Inflammatory macrophage (primary cell): ENCODE data around the gene CTSE.
A peak's percentile ranks its signal among the peaks of the same experiment; 100 is the strongest.
"Not testable (repeated sequence)": the region's sequence is repeated elsewhere in the genome, so short reads cannot be mapped to it uniquely, and the experiment has no call there.

ENCODE experiments used
- DNase-seq, 2 donors: peaks; one replicate each; pipeline ENCODE4 v3.0.0-alpha.2; 2020 to 2022
- total RNA-seq, 18 experiments: gene quantifications; one replicate each; lab custom pipeline; 2026; ENCODE audit warnings: mixed read lengths in 6 of 18, inconsistent platforms in 2 of 18; lab: John Stamatoyannopoulos, UW

CTSE gene
- 0.04 to 0.32 (median 0.15) reads per million in 18 experiments for total RNA-seq

DNA sequence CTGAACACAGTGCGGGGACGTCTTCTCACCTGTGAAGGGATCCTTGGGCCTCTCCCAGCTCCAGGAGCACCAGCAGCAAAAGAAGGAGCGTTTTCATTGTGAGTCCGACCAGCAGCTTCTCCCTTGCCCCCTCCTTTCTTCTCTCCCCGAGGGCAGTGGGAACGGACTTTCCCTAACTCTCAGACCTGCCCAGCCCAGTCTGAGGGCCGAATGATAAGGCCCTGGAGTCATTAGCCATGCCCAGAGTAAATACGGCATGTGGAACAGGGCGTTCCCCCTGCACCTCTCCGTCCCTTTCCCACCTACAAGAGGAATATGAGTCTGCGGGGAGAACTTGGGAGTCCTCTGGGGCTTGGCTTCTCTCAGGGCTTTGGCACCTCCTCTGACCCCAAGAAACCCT is at the start of gene CTSE:
TSS of gene CTSE (minus strand) at position 201 of the 400 bp plus-strand sequence. CDS start at position 97, 104 bp downstream.
- no peak for DNase-seq

DNA sequence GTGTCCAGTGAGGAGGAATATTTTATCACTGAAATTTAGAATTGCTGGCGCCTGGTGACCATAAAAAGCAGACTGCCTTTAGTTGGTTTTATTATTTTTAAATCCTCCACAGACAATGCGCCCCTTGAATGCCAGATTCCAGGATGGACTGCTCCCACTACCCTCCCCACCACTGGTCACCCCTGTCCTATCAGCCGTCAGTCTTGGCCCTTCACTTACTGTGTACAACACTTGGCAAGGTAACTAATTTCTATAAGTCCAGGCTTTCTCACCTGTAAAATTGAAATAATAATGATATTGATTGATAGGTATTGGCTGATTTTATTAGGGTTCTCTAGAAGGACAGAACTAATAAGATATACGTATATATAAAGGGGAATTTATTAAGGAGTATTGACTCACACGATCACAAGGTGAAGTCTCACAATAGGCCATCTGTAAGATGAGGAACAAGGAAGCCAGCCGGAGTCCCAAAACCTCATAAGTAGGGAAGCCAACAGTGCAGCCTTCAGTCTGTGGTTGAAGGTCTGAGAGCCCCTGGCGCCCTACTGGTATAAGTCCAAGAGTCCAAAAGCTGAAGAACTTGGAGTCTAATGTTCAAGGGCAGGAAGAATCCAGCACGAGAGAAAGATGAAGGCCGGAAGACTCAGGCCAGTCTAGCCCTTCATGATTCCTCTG is 47.1 kb upstream of the CTSE start:
- peak; percentile 60 to 80 for DNase-seq

DNA sequence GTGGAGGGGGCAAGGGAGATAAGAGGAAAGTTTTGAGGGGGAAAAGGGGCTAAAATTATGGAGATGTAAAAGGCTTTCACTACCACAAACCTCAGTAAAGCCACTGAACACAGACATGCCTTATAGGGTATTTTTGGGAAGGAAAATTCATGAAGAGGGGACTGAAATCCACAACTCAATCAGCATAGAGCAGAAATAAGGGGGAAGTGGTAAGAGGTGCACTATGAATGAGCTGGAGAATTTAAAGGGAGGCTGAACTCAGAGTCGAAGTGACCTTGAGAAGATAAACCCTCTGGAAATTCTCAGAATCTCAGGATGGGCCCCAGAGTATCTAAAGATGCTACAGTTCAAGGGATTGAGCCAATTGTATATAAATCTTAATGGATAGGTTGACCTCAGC is 44.6 kb upstream of the CTSE start:
- no peak for DNase-seq

DNA sequence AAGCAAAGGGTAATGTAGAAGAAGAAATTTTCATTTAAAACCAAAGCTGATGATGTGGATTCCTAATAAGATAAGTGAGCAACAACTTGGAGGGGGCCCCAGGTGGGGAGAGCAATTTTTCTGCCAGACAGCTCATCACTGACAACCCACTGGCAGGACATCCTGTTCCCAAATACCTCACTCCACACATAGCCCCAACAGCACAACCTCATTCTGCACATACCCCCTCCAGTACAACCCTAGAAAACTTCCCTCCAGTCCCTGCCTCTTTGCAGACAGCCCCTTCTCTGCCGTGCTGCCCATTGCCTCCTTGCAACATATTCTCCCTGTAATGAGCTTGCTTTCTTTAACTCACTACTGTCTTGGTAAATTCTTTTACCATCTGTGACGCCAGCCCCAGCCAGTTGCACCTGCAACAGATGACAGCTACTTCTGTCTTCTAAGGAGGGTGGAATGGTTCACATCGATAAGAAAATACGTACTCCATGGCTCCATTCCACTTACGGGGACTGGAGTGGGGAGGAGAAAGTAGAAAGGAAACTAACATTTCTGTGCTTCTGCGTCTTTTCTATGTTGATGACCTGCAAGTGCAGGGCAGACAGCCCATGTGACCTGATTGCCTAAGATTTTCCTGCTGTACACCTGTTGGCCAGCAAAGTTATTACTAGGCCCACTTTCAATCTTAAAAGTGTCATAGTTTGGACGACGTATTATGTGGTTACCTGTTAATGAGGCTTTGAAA is 44.0 kb upstream of the CTSE start:
- DNase-seq = no peak

DNA sequence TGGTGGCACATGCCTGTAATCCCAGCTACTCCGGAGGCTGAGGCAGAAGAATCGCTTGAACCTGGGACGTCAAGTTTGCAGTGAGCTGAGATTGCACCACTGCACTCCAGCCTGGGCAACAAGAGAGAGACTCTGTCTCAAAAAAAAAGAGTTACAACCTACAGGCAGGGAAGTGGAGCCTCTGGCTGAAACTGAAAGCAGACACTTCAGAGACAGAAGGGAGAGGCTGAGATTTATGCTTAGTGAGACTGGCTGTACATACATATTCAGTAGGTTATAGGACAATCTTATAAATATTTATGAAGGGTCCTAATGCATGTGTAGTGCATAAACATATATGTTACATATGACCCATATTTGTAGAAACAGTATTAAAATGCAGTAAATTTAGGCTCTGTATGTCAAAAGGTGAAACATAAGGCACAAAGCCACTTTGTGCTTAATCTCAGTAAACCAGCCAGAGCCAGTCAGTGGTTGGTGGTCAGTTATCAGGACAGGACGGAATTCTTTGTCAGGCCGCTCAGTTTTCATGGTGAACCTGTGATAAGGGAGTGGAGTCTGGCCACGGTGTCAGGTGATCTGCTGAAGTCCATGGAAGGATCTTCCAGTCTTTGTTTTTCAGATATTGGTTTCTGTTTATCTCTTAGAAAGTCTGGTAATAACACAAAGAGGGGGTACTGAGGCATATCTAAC is 42.9 kb upstream of the CTSE start:
- DNase-seq = peak; percentile 26 to 58

DNA sequence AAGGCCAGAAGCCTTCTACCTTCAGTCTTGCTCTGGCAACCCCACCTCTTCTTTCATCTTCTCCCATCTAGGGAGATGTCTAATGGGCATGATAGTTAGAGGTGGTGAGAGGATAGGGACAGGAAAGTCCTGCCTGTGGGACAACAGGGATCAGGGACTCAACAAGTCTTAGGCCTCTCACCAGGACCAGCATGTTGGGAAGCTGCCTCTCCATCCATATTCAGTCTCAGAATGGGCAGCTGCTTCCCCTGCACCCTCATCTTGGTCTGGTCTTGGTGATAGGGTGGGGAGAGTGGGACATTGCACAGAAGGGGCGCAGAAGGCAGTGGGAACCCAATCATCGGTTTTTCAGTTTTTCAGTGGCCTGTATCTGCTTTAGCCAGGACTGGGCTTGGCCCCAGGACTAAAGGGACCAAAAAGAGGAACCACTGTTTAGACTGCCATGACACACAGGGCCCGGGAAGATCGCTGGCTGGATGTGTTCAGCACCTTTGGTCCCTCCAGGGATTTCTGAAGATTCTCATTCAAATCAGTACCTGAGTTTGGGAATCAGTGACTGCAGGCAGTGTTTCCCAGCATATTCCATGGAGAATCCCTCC is 42.0 kb upstream of the CTSE start:
- DNase-seq = peak in 1 of 2 donors; percentile 24

DNA sequence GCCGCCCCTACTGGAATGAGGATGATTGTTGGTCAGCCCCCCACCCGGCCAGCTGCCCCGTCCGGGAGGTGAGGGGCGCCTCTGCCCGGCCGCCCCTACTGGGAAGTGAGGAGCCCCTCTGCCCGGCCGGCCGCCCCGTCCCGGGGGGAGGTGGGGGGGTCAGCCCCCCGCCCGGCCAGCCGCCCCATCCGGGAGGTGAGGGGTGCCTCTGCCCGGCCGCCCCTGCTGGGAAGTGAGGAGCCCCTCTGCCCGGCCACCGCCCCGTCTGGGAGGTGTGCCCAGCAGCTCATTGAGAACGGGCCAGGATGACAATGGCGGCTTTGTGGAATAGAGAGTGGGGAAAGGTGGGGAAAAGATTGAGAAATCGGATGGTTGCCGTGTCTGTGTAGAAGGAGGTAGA is 40.8 kb upstream of the CTSE start:
- not testable (repeated sequence) for DNase-seq

DNA sequence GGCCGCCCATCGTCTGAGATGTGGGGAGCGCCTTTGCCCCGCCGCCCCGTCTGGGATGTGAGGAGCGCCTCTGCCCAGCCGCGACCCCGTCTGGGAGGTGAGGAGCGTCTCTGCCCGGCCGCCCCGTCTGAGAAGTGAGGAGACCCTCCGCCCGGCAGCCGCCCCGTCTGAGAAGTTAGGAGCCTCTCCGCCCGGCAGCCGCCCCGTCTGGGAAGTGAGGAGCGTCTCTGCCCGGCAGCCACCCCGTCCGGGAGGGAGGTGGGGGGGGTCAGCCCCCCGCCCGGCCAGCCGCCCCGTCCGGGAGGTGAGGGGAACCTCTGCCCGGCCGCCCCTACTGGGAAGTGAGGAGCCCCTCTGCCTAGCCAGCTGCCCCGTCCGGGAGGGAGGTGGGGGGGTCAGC is 40.3 kb upstream of the CTSE start:
- DNase-seq = not testable (repeated sequence)

DNA sequence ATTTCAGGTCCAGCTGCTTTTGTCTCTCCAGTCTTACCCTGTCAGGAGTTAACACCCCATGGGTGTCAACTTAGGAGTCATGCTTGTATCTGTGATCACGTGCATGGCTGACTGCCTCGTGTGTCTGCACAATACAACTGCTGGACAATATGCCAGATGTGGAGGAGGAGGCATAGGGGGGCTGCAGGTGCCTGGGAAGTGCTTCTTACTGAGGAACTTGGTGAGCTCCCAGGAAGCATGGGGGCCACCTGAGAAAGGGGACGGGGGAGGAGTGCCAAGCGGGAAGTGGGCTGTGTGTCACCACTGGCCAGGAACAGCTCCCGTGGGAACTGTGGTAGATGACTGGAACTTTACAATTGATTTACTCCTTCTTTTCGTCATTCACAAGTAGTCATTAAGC is 38.8 kb upstream of the CTSE start:
- DNase-seq = no peak

DNA sequence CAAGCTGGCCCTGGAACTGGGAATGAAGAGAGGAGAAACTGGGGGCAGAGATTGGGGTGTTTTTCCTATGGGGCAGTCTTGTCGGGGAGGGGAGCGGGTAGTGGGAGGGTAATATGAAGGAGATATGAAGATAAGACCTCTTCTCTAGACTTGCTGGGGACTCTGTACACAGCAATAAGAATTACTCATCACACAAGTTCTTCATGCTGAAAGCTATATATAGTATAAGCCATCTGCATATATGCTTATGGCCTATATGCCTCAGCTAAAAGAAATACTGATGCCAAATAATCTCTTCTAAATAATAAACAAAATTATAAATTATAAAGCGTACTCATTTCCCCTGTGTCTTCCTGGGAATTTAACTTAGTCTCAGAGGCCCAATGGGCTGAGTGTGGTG is 37.1 kb upstream of the CTSE start:
- no peak for DNase-seq

DNA sequence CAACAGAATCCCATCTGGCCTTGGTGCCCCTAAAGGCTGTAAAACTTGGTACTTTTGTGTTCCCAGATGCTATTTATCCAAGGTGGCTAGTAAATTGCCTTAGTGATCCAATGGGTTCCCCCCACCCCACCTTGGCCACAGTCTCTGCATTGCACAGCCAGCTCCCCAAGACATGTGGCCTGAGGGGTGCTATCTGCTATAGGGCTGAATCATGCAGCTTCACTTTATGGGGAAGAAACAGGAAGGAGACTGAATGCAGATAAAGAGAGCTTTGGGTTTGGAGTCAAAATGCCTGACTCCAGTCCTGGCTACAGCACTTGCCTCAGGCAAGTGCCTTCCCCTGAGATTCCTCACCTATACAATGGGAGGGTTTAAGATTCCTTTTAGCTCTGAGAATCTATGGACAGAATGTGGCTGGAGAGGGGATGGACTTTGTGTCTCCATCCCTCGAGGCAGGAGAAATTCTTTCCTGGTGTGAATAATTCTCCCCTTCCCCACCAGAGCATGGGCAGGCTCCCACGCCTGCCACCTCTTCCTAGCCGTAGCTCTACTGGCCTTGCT is 35.7 kb upstream of the CTSE start:
- DNase-seq = no peak

DNA sequence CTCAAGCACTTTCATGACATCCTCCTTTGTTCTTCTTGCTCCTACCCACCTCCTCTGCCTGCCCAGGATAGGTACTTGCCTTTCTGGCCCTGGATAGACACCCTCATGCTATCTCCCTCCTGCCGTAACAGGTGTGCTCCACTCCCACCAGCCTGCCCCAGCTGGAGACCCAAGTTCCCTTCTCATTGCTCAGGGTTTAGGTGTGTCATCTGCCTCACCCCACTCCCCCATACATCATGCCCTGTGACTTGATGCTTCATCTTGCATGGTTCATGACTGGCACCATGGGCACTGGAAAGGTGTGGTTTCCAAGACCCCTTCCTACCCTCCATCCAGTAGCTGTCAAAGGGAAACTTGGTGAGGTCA is 35.2 kb upstream of the CTSE start:
- no peak for DNase-seq

DNA sequence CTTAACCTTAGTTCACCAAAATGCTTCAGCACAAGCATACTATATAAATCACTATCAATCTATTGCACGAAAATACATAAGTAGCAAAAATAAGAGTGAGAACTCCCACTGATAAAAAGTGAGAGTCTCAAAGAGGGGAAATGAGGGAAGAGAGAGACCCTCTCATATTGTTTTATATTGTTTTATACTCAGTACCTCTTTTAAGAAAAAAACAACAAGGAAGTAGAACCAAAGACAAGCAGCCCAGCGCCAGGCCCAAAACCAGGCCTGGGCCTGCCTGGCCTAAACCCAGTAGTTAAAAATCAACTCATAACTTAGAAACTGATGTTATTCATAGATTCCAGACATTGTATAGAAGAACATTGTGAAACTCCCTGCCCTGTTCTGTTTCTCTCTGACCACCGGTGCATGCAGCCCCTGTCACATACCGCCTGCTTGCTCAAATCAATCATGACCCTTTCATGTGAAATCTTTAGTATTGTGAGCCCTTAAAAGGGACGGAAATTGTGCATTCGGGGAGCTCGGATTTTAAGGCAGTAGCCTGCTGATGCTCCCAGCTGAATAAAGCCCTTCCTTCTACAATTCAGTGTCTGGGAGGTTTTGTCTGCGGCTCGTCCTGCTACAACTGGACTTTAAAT is 34.7 kb upstream of the CTSE start:
- DNase-seq = not testable (repeated sequence)

DNA sequence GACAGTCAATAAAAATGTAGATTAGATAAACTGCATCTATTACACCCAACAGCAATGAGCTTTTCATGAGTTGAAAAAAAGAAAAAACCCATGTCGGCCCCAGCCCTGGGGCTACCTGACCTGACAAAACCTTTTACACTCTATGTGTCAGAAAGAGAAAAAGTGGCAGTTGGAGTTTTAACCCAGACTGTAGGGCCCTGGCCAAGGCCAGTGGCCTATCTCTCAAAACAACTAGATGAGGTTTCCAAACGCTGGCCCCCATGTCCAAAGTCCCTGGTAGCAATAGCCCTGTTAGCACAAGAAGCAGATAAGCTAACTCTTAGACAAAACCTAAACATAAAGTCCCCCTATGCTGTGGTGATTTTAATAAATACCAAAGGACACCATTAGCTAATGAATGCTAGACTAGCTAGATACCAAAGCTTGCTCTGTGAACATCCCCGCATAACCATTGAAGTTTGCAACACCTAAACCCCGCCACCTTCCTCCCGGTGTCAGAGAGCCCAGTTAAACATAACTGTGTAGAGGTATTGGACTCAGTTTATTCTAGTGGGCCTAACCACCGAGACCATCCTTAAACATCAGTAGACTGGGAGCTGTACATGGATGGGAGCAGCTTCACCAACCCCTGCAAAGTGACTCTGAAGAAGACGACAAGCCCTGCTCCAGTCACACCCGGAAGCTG is 32.1 kb upstream of the CTSE start:
- DNase-seq = not testable (repeated sequence)

DNA sequence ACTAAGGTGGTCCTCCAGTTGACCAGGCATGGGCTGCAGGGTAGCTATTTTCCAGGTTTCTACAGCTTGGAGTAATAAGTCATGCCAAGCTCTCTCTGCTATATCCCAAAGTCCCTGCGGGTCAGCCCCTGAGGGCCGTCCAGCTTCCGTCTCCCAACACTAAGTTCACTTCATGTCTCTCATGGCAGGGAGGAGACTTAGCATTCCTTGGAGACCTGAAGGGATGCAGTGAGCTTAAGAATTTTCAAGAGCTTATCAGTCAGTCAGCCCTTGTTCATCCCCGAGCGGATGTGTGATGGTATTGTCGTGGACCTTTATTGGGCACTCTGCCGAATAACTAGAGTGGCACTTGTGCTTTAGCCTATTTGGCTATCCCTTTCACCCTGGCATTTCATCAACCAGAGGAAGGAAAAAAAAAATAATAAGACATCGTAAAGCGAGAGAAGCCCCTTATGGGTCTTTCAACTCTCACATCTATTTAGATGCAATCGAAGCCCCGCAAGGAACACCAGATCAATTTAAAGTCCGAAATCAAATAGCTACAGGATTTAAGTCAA is 31.5 kb upstream of the CTSE start:
- not testable (repeated sequence) for DNase-seq

DNA sequence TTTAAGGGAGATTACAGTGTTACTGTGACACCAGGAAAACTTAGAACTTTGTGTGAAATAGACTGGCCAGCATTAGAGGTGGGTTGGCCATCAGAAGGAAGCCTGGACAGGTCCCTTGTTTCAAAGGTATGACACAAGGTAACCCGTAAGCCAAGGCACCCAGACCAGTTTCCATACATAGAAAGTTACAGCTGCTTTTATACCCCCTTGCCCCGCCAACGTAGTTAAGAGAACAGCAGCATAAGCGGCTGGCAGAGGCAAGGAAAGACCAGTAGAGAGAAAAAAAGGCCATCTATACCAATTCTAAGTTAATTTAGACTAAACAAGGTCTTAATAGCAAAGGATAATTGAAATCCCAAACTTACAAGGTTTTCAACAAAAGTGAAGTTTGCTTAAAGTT is 29.9 kb upstream of the CTSE start:
- DNase-seq = not testable (repeated sequence)

DNA sequence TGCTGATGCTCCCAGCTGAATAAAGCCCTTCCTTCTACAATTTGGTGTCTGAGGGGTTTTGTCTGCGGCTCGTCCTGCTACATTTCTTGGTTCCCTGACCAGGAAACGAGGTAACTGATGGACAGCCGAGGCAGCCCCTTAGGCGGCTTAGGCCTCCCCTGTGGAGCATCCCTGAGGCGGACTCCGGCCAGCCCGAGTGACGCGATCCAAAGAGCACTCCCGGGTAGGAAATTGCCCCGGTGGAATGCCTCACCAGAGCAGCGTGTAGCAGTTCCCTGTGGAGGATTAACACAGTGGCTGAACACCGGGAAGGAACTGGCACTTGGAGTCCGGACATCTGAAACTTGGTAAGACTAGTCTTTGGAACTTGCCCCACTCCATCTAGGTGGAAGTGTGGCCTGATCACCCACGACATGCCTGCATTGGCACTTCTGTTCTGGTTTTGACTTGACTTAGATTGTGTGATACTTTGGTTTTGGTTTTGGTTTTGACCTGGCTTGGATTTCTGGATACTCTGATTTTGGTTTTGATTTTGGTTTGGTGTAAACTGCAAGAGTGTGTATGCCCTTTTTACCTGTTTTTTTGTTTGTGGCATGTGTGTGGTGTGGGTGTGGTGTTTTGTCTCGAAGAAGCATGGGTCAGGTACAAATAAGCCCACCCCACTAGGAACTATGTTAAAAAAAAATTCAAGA is 29.4 kb upstream of the CTSE start, which contains the start of gene RHEX:
TSS of gene RHEX (plus strand) at position 255 of the 692 bp plus-strand sequence. CDS start 44,656 bp downstream, outside the sequence.
- DNase-seq = not testable (repeated sequence)

DNA sequence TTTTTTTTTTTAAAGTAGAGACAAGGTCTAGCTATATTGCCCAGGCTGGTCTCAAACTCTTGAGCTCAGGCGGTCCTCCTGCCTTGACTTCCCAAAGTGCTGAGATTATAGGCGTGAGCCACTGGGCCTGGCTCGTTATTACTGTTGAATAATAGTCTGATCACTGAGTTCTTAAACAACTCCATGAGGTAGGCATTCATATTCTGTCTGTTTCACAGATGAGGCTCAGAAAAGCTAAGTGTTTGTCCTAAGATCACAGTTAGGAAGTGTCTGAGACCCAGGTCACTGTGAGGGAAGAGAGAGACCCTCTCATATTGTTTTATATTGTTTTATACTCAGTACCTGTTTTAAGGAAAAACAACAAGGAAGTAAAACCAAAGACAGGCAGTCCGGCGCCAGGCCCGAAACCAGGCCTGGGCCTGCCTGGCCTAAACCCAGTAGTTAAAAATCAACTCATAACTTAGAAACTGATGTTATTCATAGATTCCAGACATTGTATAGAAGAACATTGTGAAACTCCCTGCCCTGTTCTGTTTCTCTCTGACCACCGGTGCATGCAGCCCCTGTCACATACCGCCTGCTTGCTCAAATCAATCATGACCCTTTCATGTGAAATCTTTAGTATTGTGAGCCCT is 28.7 kb upstream of the CTSE start:
- DNase-seq = not testable (repeated sequence)

DNA sequence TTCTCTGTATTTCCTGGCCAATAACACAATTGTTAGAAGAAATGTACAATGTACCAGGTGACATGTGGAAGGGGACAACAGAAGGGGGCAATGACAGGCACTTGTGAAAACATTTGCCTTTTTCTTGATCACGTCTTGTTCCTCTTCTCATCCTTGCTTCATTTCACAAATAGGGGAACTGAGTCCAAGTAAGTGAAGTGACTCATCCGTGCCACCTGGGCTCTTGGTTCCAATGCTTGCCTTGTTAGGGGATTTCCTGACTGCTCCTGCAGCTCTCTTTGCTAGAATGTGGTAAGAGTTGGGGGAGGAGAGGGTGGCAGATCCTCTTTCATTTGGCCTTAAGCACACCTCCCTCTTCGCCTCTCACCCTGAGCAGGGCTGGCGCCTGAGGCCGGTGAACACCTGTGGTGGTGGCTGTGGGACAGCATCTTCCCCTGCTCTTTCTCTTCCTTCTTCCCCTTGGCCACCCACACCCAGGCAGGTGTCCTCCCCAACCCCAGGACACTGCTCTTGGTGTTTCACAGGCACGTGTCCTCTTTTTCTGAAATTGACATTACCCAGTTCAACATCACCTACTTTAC is 27.1 kb upstream of the CTSE start:
- peak; percentile 73 to 82 for DNase-seq
